GM21737 (cell line): ENCODE data around the gene EMID1.

Experiments used
- ATAC-seq: cut with Tn5 transposase; IDR thresholded peaks from one replicate; pipeline ENCODE4 v1.9.1; 2021; ENCODE audit warnings: mild to moderate bottlenecking, moderate library complexity; ENCODE audit not compliant: unreplicated experiment

Gene EMID1

DNA sequence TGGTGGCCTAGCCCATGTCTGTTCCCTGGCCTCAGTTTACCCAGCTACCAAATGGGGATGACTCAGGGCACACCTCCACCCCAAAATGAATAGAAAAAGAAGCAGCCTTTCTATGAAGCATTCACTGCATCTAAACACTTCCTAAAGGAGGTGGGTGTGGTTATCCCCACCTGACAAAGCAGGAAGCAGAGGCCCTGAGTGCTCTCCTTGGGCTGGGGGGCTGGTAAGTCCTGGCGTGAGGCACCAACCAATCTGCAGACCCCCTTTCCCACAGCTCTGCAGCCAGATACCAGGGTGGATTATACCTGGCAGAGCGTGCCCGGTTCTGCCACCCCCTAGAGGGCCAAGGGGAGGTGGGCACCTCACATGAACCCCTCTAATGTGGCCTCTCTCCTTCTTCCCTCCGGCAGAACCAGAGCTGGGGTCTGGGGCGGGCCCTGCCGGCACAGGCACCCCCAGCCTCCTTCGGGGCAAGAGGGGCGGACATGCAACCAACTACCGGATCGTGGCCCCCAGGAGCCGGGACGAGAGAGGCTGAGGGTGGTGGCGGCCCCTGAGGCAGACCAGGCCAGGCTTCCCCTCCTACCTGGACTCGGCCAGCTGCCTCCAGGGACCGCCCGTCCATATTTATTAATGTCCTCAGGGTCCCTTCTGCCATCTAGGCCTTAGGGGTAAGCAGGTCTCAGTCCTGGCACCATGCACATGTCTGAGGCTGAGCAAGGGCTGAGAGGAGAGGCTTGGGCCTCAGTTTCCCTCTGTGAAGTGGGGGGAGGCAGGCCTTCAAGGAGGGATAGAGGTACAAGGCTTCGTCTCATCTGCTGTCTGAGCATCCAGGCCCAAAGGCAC, 52.9 kb downstream of the EMID1 start:
- ATAC-seq = no peak

DNA sequence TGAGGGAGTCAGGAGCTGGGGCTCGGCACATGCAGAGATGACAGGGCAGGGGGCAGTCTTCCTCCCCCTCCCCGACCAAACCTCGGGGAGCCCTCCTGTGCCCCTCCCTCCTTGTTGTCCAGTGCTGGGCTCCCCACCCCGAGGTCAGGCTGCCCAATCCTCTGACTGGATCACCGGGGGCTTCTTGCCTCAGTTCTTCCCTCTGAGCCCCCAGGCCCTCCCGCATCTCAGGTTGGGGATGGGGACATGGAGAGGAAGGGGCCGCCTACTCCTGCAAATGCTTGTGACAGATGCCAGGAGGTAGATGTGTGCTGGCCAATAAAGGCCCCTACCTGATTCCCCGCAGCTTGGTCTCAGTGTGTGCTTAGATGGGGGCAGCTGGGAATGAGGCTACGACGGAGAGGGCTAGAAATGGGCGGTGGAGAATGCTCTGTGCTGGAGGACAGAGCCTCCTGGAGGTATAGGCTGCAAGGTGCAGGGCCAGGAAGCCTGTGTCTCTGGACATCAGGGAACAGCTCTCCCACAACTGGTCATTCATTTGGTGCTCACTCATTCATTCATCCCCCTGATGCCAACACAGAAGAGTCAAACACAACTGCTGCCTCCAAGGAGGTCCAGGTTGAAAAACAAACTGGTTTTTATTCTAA, 53.7 kb downstream of the EMID1 start:
- no peak for ATAC-seq

DNA sequence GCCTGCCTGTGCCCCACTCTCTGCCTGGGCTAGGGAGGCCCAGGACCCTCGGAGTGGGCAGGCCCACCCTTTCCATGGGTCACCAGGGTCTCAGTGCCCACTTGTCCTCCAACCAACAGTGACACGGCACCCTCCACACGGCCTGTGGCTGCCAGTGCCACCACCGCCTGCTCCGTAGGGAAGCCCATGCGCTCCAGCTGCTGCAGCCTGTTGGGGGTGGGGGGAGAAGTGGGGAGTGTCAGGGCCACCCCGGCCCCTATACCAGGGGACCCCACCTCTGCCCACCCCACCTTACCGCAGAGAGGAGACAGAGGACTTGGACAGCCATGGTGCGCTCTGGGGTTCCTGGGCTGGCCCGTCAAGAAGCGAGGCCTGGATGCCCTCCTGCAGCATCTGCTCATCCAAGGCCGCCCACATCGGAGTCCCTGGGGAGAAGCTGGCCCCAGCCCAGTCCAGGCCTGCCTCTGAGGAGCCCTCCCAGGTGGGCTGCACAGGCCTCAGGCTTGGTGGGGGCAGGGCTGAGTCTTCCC, 54.4 kb downstream of the EMID1 start:
- ATAC-seq = no peak

DNA sequence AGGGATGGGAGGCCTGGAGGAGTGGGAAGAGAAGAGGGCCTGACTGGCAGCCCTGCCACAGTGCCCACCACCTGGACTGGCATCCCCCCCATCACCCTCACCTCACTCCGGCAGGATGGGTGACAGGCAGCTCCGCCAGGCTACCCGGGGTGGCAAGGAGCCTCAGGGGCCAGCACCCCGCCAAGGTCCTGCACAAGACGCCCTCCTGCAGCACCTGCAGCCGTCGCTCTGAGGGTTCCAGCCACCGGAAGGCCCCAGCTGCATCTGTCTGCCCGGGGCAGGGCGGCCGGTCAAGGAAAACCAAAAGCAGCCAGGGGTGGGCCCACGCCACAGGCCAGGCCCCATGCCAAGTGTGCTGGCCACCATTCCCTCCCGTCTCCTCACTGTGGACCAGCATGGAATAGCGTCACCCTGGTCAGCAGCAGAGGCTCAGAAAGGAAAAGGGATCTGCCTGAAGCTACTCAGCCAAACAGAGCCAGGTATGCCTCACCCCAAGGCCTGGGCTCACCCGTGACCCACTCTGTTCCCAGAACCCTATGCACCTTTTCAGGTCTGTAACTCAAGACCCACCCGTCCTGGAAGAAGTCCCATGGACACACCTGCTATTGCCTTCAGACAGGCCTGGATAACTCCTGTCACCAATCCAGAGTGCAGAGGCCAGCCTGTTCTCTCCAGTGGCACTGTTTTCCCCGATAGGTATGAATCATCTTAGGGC, 55.1 kb downstream of the EMID1 start:
- no peak for ATAC-seq

DNA sequence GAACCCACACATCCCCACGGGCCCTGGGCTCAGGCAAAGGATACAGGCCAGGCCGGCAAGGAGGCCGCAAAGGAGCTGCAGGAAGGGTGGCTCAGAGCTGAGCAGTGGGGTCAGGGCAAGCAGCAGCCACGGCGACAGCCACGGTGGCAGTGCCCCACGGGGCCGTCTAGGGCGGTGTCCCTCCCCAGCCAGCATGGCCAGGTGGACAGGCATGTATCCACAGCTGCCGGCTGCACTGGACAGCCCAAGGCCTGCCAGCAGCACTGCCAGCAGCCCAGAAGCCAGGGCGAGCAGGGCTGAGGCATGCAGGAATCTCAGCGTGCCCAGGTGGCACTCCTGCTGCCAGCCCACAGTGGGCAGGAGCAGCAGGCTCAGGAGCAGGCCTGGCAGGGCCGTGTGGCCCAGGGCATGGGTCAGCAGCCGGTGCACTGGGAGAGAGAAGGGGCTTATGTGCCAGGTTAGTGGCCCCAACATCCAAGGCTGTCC, 58.1 kb downstream of the EMID1 start:
- ATAC-seq = no peak

DNA sequence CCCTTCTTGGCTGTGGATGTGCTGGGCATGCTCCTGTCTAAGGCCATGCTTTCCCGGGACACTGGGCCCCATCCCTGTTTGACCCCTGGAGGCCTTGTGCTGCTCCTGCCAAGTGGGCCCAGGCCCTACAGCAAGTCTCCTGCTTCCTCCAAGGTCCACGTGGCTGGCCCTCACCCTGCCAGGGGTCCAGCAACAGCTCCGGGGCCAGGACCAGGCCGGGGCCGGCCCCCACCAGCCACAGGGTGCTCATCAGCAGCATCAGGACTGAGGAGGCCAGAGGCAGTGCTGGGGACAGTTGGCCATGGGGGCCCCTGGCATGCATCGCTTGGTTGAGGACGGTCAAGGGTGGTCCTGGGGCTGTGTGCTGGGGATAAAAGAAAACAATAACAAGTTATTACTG, 59.6 kb downstream of the EMID1 start:
- no peak for ATAC-seq

DNA sequence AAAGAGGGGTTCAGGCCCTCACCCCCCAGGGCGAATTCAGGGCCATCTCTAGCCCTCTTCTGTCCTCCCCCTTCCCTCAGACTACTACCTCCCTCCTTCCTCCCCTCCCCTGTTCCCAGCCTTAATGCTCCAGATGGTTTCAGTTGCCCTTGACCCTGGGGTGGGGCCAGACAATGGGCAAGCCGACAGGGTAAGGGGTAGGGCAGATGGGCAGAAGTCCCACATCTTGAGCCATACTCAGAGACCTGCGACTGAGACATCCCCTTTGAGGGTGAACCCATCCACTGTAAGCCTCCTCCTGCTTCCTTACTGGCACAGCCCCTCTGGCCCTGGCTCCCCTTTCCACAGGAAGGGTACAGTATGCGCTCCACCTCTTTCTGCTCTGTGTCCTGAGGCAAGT, 60.2 kb downstream of the EMID1 start:
- no peak for ATAC-seq

DNA sequence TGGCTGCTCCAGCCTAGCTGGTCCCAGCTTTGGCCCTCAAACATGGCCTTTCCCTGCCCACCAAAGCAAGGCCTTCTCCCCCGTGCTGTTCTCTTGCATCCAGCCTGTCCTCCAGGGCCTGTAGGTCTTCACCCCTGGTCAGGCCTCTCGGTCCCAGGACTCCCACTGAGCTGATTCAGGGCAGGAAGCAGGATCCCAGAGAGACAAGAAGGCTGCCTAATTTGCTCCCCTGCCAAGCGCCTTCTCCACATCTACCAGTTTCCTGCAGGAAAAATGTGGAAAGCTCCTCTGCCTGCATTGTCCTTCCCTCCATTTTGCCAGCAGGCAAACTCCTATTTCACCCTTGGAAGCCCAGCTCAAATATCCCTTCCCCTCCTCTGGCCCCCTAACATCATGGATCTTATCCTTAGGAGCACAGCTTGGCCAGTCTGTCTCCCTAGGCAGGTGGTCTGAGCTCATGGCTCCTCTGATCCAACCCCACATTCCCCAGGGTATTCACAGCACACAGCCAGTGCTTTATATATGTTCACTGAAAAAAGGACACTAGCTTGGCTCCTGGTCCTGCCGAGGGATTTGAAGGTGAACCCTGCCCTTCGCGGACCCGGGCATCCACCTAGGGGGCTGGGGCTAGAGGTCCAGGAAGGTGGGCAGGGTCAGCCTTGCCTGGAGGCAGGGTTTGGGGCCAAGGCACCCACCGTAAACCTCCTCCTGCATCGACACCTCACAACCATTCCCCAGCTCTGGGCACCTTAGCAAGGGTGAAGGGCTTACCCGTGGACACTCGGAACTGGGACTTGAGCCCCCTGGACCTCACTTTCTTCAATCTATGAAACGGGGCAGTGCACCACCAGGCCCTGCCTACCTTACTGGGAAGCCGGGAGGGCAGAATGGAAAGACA, 61.1 kb downstream of the EMID1 start:
- ATAC-seq = no peak

DNA sequence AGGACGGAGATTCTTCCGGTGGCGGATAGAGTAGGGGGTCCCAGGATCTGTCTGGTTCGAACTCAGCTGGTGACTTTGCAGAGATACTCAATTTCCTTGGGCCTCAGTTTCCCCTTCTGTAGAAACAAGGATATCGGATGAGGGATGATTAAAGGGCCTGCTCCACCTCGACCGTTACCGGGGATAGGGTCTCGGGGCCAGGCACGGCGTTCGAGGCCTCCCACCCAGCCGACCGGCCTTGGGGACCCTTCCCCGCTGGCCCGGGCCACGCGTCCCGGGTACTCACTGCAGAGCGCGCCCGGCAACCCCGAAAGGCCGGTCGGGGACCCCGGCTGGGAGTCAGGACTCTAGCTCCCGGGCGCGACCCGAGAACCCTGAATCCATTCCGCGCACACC, 61.8 kb downstream of the EMID1 start:
- ATAC-seq = no peak

DNA sequence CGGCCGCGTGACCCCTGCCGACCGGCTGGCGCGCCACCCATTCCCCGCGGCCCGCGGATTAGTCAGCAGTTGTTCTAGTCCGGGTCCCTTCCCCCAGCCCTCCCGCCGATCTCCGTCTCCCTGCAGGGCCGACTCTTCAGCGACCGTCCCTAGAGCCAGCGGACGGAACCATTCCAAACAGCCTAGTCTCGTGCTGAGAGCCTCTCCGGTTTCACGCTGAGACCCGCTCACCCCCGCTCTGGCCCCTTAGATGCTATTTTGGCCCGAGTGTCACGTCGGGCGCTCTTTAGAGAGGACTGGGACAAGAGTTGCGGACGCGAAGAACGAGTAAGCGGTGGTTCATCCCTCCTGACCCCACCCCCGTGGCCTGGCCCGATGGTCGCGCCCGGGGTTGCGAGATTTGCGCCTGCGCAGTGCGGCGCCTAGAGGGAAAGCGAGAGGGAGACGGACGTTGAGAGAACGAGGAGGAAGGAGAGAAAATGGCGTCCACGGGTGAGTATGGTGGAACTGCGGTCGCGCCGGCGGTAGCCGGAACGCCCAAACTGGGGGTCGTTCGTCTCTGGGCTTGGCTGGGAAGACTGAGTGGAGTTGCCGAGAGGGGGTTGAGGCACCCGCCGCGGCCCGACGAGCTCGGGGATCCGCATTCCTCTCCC, 62.3 kb downstream of the EMID1 start, which contains the start of the genes EWSR1 and RHBDD3:
TSS of gene EWSR1 (plus strand) at position 411 of the 653 bp plus-strand sequence. CDS start at position 480, 69 bp downstream.
TSS of gene RHBDD3 (minus strand) at position 124 of the 653 bp plus-strand sequence. CDS start 2,355 bp downstream, outside the sequence.
- ATAC-seq = peak; percentile 61

DNA sequence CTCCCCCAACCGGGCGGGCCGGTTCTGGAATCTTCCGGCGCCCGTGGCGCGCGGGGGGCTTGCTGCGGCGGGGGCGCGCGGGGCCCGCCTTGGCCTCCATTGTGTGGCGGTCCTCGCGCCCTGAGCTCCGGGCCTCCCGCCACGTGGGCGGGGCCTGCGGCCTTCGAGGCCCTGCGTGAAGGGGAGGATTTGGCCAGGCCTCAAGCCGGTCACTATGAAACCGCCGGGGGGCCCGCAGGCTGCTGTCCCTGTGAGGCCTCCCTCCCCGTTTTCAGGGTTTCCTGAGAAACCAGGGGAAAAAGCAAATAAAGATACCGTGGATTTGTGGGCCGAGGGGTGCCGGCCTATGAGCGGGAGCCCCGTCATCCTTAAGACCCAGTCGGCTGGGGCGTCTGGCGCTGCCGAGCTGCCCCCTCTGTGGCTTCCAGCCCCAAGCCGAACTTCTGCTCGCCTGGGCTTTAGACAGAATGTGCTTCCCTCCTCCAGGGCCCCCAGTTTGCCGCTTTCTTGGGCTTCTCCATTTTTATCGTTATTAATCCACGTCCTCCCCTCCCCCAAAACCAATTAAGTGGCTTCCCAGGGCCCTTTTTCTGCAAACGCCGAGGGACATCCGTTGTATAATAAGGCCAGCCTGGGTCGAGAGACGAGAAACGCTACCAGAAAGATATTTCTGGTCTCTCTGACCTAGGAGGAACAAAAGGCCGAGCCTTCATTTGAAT, 63.0 kb downstream of the EMID1 start:
- ATAC-seq = peak; percentile 9

DNA sequence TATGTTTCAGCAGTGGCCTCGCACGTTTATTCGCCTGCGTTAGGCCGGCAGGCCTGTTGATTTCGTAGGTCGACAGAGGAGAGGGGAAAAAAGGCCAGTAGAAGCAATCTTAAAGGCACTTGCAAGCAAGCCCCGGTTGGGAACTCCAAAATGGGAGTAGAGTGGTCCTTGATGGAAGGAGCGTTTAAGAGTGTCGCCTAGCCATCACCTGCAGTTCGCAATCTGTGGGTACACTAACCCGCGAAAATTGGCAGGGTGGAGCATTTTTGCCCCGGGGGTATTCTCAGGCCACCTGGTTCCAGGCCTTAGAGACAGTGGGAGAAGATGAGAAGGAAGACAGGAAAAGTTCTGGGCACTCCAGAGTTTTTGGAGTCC, 63.5 kb downstream of the EMID1 start:
- ATAC-seq = no peak

DNA sequence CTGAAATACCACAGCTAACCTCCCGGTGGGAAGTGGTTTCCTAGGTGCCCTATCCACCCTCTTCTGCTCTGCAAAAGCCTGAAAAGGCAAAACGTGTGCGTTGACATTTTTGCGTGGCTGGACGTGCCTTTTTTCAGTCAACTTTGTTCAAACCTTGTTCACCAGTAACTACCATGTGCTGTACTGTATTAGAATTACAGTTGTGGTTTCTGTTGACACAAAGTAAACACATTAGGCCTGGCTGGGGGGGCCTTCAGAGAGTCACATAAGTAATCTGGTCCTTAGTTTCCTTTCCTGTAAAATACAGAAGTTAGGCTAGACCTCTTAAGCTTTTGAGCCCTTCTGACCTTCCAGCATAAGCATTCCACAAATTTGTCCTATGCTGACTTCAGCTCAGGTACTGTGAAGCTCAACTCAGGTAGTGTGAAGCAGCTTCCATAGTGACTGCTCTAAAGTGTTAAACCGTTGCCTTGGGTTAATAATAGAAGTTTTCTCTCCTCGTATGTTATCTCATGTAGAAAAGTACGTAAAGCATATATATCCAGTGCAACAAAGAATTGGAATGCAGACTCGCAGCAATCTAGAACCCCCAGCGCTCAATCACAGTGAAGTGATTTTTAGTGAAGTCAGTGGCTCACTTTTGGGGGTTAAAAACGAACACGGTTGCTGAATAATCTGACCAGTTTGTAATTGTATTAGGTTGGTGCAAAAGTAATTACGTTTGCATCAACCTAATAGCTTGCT, 64.2 kb downstream of the EMID1 start:
- no peak for ATAC-seq

DNA sequence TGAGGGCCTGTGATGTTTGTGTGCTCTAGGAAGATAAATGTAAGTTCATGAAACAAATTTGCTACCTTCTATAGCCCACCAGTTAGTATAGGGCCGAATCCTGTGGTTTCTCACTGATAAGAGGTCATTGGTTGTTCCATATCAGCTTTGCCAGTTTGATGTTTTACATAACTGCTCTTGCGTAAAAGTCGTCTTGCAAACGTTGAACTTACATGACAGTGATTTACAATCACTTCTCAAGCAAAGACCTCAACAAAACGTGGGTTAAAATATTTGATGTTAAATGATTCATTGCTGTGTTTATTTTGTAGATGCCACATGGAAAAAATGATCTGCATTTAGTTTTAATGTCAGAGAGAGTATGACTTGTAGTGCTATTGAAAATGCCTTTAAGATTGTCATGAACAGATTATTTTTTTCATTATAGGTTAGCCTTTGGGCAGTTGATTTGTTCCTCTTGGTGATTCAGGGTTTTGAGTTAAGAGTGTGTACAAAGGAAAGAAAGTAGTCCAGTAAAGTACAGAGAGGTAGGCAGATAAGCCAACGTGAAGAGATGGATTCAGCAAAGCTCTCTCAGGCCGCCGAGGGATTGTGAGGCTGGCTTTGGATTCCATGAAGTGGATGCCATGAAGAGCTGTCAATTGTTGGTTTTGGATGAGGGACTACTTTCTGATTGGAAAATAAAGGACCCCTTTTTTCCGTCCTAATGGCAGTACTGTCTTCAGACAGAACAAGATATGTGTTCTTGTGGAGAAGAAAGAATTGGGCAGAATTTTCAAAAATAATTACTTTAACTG, 65.0 kb downstream of the EMID1 start:
- ATAC-seq = no peak

DNA sequence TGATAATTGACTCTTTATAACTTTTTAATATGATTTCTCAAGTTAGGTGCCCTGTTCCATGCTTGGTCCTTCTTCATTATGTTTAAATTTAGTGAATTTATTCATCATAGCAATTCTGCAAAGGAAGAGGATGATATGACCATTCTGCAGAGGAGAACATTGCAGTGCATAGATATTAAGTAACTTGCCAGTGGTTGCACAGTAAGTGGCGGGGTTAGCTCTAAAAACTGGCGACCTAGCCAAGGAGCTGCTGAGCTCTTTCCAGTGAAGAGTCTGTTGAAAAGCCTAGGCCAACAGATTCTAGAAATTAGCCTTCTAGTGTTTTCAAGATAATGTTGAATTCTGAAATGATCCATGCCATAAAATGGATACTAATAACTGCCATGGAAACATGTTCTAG, 66.9 kb downstream of the EMID1 start:
- ATAC-seq = no peak

DNA sequence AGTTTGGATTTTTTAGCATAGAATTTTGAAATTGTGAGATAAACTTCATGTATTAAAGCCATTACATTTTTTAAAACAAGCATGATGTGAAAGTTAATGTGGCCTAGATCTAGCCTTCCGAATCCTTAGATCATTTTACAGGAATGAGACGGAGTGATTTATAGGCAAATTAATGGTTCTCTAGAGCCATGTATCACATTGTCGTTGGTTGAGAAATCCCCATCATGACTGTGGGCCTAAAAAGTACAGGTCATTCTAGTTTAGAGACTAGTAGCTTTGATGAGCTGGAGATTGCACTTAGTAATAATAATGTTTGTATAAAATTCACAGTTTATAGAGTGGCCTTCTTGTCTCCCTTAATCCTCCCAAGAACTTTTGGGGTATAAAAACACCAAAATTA, 69.5 kb downstream of the EMID1 start:
- ATAC-seq = no peak

DNA sequence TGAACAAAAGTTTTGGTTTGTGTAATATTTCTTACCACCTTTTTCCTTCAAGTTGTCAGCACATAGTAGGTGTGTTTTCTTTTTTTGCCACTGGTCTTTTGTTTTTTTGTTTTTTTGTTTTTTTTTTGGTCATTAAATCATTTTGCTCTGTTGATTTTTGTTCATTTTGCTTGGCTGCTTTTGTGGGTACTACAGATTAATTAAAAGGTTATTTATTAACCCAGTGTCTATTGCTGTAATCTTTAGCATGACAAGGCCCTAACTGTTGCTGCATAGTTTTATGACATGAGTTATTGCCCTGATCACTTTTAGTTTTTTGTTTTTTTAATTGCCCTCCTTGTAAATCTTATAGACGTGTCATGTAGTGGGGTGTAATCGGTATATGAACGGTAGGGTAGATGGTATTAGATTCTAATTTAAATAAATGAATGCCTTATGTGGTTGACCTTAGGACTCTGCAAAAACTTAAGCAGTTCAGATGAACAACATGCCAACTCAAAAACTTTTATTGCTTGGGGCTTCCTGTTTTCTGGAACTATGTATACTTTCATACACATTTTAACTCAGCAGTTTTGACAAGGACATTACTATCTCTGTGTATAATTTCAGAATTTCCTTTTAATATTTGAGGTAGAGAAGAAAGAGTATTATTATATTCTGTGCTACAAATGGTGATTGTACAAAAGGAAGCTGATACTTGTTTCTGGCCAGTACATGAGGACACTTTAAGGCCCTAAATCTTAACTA, 70.3 kb downstream of the EMID1 start:
- ATAC-seq = no peak
